ENCODE data around the gene MMD.
A peak's percentile ranks its signal among the peaks of the same experiment; 100 is the strongest.
"Not testable (repeated sequence)": the region's sequence is repeated elsewhere in the genome, so short reads cannot be mapped to it uniquely, and the experiment has no call there.

The MMD gene, protein sequence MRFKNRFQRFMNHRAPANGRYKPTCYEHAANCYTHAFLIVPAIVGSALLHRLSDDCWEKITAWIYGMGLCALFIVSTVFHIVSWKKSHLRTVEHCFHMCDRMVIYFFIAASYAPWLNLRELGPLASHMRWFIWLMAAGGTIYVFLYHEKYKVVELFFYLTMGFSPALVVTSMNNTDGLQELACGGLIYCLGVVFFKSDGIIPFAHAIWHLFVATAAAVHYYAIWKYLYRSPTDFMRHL

DNA sequence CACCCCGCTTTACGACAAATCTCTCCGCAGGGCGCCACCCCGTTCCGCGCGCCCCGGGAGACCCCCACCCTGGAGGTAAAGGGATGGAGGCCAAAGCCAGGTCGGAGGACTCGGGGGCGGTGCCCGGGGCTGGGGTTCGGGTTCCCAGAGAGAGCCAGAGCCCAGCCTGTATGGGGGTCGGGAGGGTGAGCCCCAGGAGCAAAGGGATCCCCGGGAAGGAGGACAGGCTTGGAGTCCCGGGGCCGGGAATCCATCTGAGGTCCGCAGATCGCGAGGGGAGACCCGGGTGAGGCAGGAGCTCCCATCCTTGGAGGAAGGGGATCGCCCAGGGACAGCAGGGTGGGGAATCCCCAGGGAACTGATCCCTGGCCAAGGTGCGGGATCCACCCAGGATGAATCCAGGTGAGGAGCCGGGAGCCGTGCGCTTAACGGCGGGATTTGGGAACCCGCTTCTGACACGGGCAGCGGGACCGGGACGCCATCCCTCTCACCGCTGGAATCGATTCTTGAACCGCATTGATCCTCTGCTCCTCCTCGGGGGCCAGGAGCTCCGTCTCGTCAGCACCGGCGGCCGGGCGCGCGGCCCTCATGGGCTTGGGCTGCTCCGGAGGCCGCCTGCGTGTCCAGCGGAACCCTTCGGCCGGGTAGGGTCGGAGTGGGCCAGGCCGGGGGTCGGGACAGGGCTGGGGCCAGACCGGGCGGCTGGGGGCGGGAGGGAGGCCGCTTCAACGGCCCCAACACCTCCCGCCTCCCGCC is at the start of gene MMD:
MMD (minus strand) TSS at position 657 of the 756 bp plus-strand sequence; CDS start at position 517, 140 bp downstream.
- peak; percentile 57 for TF ChIP-seq POLR2A (IDR thresholded peaks at IDR 0.05; ENCODE audit: low read length)
- TF ChIP-seq GATA1 (IDR thresholded peaks at IDR 0.05; ENCODE audit: low read depth, low read length) = no peak
- no peak for DNase-seq

DNA sequence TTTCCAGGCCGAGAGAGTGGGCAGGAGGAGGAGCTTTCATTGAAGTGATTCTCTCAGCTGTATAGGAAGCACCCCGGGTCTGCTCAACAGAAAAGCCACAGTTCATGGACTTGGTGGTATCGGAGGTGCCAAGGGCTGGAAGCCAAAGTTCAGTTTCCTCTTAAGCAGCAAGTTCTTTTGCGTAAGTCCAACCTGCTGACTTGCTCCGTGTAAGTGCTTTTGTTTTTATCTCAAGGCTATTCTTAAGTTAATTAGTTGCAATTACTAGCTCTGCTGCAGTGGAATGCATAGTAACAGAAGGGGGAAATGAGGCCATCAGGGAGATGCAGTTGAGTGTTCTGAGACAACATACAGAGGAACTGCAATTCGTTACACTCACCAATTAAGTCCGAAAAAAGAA is 45.0 kb upstream of the MMD start:
- no peak for DNase-seq
- no peak for TF ChIP-seq POLR2A (IDR thresholded peaks at IDR 0.05; ENCODE audit: low read length)
- TF ChIP-seq GATA1 (IDR thresholded peaks at IDR 0.05; ENCODE audit: low read depth, low read length) = no peak

DNA sequence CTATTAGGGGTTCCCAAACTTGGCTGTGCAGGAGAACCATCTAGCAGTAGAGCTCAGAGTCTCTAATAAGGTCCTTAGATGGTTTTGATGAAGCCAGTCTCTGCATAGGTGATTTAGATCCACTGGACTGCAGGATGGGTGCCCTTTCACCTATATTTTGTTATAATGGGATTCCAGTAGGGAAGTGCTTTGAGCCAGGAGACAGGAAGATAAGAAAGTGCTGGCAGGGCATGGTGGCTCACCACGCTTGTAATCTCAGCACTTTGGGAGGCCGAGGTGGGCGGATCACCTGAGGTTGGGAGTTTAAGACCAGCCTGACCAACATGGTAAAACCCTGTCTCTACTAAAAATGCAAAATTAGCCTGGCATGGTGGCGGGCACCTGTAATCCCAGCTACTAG is 44.1 kb upstream of the MMD start:
- DNase-seq = not testable (repeated sequence)

DNA sequence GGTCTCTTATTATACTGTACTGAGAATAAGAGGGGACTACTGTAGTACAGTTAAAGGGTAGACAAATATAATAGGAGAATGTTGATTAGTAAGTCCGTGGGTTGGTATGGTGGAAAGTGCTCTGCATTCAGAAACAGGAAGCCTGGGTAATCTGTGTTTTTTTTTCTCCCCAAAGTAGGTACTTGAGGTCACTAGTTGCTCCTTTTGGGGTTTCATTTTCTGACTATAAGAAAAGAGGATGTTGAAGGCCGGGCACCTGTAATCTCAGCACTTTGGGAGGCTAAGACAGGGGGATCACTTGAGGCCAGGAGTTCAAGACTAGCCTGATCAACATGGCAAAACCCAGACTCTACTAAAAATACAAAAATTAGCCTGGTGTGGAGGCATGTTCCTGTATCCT is 42.0 kb upstream of the MMD start:
- no peak for TF ChIP-seq GATA1 (IDR thresholded peaks at IDR 0.05; ENCODE audit: low read depth, low read length)
- TF ChIP-seq POLR2A (IDR thresholded peaks at IDR 0.05; ENCODE audit: low read length) = no peak

DNA sequence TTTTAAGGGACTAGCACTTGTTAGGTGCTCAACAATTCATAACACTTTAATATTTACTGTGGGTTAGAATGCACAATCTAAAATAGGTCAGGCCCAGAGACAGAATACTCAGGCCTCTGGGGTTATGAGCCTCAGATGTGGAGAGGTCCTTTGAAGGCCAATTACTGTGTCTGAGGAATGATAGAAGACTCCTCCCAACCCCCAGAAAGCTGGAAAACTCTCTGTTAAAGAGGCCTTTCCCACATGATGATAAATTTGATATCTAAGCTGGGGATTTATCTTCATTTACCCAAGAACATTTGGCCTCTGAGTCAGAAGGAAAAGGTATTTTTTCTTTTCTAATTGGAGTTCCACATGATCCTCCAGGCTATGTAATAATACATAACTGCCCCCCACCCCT is 41.1 kb upstream of the MMD start:
- DNase-seq = no peak
- no peak for TF ChIP-seq GATA1 (IDR thresholded peaks at IDR 0.05; ENCODE audit: low read depth, low read length)
- no peak for TF ChIP-seq POLR2A (IDR thresholded peaks at IDR 0.05; ENCODE audit: low read length)

More for the DNA sequence above, 42.0 kb upstream of the MMD start:
- DNase-seq = no peak

DNA sequence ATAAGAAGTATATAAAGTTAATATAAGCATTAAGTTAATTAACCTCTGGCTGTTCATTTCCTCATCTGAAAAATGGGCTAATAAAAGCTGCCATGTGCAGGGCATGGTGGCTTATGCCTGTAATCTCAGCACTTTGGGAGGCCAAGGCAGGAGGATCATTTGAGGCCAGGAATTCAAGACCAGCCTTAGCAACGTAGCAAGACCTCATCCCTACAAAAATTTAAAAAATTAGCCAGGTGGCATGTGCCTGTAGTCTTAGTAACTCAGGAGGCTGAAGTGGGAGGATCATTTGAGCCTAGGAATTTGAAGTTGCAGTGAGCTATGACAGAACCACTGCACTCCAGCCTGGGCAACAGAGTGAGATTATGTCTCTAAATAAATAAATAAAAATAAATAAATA is 40.6 kb upstream of the MMD start:
- TF ChIP-seq POLR2A (IDR thresholded peaks at IDR 0.05; ENCODE audit: low read length) = no peak
- no peak for TF ChIP-seq GATA1 (IDR thresholded peaks at IDR 0.05; ENCODE audit: low read depth, low read length)

DNA sequence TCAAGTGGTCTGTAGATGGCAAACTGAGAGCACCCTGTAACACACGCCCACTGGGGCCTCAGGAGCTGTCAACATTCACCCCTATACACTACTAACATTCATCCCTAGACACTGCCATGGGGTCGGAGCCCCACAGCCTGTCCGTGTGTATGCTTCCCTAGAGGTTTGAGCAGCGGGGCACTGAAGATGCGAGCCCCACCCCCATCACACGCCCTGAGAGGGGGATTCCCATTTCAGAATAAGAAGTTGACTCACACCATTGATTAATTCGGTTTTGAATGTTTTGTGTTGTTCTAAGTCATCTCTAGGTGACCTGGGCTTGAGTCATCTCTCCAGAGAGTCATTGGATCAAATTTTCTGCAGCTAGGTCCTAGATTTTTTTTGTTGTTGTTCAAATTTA is 37.3 kb upstream of the MMD start:
- DNase-seq = no peak
- TF ChIP-seq GATA1 (IDR thresholded peaks at IDR 0.05; ENCODE audit: low read depth, low read length) (no peak), POLR2A (IDR thresholded peaks at IDR 0.05; ENCODE audit: low read length) (no peak)

More for the DNA sequence above, 40.6 kb upstream of the MMD start:
- DNase-seq = no peak

DNA sequence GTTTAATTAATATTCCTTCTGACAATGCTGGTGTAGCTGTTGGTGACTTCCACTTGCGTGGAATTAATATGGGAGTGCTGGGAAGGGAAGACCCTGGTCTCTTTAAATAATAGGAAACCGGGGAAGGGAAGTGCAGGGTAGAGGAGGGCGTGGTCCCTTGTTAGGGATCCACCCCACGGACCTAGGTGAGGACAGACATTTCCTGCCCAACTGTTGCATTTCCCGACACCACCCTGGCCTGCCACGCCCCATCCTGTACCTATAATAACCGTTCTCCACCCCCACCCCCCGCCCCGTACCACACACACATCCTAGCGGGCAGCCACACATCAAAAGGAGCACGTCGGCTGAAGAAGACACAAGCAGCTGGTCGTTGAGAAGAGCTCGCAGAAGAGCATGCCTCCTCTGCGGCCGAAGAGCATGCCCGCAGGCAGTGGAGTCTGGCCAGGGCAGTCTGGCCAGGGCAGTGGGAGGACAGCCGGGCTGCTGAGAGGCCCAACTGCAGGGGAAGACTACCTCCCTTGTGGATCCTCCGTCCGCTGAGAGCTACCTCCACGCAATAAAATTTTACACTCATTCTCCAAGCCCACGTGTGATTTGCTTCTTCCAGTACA is 36.8 kb upstream of the MMD start:
- no peak for TF ChIP-seq POLR2A (IDR thresholded peaks at IDR 0.05; ENCODE audit: low read length)
- no peak for TF ChIP-seq GATA1 (IDR thresholded peaks at IDR 0.05; ENCODE audit: low read depth, low read length)
- DNase-seq = no peak

DNA sequence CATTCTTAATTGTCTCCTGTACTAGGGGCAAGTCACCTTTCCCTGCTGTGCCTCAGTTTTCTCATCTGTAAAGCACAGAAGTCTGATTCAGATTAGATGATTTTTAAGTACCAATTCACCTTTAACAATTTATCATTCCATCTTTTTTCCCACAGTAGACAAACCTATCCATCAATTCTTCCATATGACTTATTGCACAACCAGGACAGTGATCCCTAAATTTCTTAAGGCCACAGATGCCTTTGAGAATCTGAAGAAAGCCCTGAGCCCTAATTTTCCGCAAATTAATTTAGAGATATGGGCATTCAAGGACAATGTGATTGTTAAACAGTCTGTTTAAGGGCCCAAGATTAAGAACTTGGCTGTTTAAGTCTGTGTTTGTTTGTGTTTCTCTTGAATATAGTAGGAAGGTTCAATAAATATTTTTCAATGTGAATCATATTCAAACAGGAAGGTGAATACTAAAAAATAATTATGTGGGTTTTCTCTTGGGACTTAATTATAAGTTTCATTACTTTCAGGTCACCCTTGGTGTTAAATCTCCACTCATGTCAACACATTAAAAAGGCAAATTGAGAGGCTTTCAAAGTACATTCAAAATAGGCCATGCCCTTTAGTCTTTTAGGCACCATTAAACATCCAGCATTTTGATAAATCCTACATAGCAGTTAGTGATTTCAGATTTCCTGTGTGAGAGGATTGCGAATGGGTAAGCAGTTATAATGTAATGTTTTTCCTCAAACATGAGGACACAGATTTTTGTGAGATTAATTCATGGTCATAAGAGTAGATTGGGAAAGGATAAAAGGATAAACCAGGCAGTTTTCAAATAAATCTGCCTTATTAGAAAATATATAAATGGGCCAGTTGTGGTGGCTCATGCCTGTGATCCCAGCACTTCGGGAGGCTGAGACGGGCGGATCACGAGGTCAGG is 34.9 kb upstream of the MMD start:
- no peak for DNase-seq
- no peak for TF ChIP-seq GATA1 (IDR thresholded peaks at IDR 0.05; ENCODE audit: low read depth, low read length)
- TF ChIP-seq POLR2A (IDR thresholded peaks at IDR 0.05; ENCODE audit: low read length) = no peak

DNA sequence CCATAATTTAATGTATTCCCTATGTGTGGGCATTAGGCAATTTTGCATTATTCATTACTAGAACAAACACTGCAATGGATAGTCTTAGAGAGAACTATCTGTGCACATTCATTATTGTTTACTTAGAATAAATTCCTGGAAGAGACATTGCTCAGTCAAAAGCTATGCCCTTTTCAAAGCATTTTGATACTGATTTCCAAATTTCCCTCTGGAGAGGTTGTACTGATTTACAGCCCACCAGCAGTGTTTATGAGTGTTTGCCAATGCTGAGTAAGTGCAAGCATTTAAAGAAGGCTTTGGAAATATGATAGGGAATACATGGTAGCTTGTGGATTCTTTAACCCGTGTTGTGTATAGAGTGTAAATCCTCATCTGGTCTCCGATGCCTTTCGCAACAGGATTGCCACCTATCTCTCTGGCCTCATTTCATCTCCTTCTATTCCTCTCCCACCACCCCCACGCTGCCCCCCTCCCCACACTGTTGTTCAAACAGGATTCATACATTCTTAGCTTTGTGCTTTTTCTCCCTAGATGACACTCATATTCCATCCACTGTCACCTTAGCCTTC is 33.4 kb upstream of the MMD start:
- DNase-seq = no peak
- no peak for TF ChIP-seq GATA1 (IDR thresholded peaks at IDR 0.05; ENCODE audit: low read depth, low read length)
- TF ChIP-seq POLR2A (IDR thresholded peaks at IDR 0.05; ENCODE audit: low read length) = no peak

DNA sequence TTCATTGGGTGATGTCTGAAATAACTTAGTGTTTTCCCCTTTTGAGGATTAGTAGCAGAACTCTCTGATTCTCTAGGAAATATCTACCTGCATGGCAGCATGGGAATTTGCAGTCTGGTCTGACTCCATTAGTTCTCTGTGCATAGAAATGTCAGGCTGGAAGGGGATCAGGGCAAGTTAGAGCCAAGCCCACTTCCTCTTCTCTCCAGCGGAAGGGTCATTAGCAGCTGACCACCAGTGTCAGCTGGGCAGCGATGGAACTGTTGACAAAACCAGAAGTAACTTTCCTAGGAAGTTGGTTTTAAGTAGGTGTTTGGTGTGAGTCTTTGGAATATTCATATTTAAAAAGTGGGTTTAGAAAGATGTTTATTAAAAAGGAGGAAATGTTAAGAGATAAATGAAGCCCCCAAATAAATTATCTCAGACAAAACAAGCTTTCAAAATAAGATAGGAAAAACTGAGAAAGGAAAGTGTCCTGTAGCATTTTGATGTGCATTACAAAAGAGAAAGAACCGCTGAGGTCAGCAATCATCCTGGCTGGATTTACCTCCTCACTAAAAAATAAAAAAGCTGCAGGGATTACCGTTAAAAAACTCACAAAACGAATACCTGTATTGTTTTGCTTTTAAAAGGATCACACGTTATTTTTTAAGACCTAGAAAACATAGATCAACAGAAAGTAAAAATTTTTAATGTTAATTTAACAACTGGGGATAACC is 32.4 kb upstream of the MMD start:
- TF ChIP-seq GATA1 (IDR thresholded peaks at IDR 0.05; ENCODE audit: low read depth, low read length) (no peak), POLR2A (IDR thresholded peaks at IDR 0.05; ENCODE audit: low read length) (no peak)
- DNase-seq = no peak

DNA sequence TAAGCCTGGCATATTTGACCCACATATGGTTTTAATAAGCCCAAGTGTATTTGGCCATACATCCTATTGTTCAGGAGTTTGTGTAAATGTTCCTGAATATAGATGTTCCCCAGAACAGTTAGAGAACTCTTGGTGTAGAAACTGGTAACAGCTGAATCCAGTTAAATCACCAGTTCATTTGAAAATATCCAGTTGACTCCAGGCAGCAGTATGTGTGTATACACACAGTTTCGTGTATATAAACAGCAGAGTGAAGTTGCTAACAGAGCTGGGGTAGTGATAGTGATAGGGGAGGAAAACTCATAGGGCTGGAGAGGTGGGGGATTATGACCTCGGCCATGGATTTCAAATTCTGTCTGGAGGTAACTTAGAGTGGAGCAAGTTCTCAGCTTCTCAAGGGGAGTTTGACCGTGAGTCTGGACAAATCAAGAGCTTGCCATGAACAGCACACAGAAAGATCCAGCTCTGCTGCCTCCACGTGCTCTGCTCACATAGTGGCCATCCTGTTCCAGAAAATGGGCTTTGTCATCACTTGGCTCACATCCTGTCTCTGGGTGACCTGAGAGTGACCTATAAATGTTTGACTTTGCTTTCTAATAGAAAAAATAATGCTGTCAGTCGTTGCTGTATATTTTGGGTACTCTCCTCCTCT is 30.6 kb upstream of the MMD start:
- peak; percentile 28 for TF ChIP-seq POLR2A (IDR thresholded peaks at IDR 0.05; ENCODE audit: low read length)
- no peak for TF ChIP-seq GATA1 (IDR thresholded peaks at IDR 0.05; ENCODE audit: low read depth, low read length)
- DNase-seq = peak; percentile 29 to 38
